Fibroblast of skin of left biceps (primary cell): ENCODE data around the gene HRAS.
"Not testable (repeated sequence)": the region's sequence is repeated elsewhere in the genome, so short reads cannot be mapped to it uniquely, and the experiment has no call there.

Experiments
- DNase-seq, 2 experiments: peaks; one replicate each; pipeline ENCODE4 v3.0.0-alpha.2; 2013; ENCODE audit warnings: low read depth in 2 of 2

The HRAS gene

GRCh38 chr11:535519-536454, at the start of gene HRAS:
Gene HRAS (minus strand): TSS chr11:535576.
- peak; percentile 86 to 87 for DNase-seq

GRCh38 chr11:584287-584686, 48.9 kb upstream of the HRAS start:
- no peak for DNase-seq

- DNase-seq: no peak
These were observed 46.4 kb upstream of the HRAS start for GRCh38 chr11:581752-582151.

DNA sequence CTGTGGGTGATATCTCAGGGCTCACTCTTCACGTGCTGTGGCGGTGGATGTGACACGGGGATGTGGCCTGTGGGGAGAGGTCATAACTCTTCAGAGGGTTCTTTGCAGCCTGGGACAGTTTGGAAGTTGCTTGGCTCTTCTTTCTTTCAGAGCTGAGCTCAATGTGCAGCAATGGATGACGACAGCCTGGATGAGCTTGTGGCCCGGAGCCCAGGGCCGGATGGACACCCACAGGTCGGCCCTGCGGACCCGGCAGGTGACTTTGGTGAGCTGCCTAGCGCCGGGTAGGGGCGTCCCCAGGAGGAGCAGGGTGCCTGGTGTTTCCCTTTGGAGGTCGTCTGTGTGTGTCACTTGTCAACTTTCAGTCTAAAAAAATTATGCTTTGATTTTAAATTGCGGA, 46.0 kb upstream of the HRAS start:
- DNase-seq: no peak

GRCh38 chr11:579830-580601, 44.6 kb upstream of the HRAS start:
- no peak for DNase-seq

GRCh38 chr11:578276-579035, 43.1 kb upstream of the HRAS start:
- DNase-seq: no peak

DNA sequence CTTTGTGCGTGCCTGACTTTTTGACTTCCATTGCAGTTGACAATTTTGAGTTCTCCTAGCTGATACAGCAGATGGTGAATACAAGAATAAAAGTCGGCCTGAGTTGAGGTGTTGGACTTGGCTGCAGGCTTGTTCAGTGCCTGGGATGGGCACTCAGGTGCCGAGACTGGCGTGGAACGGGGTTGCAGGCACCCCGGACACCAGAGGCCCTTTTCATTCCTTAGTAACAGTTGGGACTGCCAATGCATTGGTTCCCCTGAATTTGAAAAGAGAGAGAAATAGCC, 42.2 kb upstream of the HRAS start:
- DNase-seq: no peak

DNA sequence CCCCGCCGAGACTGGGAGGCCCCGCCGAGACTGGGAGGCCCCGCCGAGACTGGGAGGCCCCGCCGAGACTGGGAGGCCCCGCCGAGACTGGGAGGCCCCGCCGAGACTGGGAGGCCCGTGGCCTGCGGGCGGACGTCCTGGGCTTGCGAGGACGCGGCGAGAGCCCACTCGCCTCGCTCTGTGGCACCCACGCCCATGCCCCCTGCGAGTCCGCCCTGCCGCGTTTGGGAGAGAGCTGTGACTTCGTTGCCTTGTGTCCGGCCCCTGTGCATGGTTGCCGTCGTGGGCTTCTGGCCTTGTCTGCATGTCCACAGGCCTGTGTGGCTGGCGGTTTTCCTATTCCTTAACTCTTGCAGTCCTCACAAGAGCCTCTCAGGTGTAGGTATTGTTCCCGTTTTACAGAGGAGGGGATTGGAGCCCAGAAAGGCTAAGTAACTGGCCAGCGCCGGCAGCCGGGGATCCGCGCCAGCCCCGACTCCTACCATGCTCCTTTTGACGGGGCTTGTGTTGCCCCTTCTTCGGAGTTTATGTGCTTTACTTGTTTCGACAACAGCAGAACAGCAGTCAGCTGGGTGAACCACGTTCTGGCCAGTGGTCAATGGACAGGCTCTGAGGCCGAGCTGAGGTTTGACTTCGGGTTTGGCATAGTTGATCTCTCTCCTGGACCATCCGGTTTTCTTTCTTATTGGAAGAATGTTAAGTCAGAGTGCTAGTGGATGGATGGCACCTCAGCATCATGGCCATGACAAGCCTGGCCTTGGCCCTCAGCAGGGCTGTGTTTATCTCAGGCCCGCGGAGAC, 41.6 kb upstream of the HRAS start:
- no peak for DNase-seq

GRCh38 chr11:575996-576768, 40.8 kb upstream of the HRAS start, which contains the start of gene PHRF1:
Gene PHRF1 (plus strand): TSS chr11:576470. CDS start chr11:581513, 5,043 bp downstream.
- peak; percentile 83 to 85 for DNase-seq

GRCh38 chr11:575313-575995, 40.1 kb upstream of the HRAS start:
- DNase-seq: peak; percentile 14 to 16

DNA sequence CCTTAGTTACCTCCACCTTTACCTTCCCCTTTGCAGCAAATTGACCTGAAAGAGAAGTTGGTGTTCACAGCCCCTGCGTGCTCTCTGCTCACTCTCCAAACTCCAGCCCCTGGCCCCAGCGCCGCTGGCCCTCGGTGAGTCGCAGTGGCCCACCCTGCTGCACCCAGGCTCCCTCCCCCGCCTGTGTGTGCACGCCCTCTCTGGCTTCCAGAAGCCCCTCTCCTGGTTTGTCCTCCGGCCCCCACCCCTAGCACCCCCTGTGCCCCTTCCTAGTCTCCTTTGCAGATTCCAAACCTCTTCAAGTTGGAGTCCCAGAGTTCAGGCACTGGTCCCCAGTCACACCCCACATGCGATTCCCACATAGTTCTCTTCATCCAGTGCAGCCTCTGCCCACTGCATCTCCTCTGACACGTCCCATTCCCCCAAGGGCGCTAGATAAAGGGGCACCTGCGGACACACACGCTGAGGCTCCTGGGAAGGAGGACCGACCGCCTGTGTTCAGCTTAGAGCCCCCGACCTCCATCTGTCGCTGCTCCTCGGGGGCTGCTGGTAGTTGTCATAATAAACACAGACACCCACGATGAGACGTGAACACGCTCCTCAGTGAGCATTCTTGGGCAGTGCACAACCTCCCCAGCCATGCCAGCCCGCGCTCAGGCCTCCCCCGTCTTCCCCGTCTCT, 39.4 kb upstream of the HRAS start:
- no peak for DNase-seq

- DNase-seq: not testable (repeated sequence)
These were observed 38.7 kb upstream of the HRAS start for GRCh38 chr11:574031-574570.

DNA sequence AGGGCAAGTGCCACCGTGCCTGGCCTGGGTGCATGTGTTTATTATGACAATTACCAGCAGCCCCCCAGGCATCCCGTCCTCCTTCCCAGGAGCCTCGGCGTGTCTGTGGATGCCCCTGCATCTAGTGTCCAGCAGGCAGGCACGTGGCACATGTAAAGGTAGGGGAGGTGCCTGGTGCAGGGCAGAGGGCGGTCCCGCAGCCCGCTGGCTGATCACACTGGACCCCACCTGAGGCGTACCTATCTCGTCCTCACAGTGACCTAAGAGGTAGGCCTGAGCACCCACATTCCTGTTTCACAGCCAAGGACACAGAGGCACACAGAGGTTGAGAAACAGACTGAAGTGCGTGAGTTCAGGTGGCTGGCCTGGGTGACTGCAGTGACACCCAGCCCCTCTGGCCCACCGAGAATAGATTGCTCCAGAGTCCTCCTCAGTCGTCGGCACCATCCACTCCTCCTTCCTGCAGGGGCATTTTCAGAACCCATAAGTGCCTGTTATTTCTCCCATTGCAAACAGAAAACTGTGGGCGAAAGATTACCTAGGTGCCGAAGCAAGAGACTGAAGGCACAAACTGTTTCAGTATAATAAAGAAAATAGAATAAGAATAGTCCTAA, 37.9 kb upstream of the HRAS start:
- DNase-seq: no peak

DNA sequence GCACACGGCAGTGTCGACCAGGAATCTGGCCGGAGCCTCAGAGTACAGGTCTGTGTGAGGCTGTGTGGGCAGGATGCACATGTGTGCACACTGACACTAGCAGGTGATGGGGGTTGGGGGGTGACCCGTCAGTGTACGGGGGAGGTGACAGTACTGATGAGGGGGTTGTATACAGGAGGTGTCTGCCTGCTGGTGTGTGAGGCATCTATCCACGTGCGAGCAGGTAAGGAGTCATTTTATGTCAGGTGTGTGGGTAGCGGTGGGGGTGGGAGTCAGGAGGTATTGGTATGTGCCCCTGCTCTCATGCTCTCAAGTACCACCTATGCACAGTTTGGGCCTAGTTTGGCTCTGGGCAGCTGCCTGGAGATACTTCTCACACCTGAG, 36.4 kb upstream of the HRAS start:
- no peak for DNase-seq

DNA sequence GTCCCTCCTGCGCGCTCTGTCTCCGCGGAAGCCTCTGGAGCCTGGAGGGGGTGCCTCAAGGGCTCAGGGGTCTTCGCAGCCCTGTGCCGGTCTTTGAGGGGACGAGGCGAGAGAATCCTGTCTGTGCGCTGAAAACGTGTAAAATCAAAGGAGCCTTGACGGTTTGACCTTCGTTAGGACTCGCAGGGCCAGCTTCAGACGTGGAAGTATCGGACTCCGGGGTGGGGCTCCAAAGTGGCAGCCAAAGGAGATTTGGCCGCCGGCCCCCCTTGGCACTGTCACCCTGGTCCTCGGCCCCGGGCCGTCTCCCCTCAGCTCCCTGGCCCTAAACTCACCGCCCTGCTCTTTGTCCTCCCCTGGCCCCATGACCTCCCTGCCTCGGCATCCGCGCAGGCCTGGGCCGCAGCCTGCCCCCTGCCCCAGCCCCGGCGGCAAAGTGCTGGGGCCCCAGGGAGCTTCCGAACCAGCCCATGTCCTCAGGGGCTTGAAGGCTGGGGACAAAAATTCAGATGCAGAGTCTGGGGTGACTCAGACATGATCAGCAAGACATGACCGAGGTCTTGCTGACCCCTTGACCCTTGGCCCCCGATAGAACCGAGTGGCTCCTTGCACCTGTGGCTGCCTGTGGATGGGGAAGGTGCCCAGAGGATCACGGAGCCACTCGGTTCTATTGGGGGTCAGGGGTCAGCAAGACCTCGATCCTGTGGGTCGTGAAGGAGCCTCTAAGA, 33.9 kb upstream of the HRAS start:
- DNase-seq: no peak

GRCh38 chr11:568306-569157, 33.2 kb upstream of the HRAS start:
- DNase-seq: peak; percentile 89

DNA sequence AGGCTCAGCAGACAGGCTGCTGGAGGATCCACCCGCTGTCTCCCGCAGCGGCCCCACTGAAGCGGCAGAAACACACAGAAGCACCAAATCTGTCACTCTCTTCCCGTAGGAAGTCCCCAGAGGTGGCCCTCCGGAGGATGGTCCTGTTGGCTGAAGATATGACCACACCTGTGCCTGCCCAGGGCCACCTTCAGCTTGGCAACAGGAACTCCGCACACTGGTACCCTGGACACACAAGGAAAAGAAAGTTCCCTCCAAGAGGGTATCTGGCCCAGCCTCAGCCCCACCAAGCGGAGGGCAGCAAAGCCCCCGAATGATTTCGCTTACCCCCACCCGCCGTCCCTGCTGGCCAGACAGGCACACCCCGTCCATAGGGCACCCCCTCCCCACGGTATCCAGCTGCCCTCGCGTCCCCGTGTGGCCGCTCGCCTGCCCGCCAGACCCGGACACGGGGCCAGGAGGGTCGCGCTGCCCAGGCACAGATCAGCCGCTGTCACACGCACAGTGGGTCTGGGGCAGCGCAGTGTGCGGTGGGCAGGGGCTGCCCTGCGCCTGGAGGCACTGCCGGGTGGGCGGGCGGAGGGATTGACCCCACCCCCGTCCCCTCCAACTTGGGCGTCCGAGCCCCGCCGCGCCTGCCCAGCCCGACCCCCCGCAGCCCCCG, 32.4 kb upstream of the HRAS start:
- DNase-seq: no peak
